Retinal pigment epithelial cell (primary cell): Measurements from ENCODE around the gene FN3K.

Source experiments
- DNase-seq: peaks from one replicate; pipeline ENCODE4 v3.0.0-alpha.2; 2010; ENCODE audit warnings: low read depth
- H3K4me3 ChIP-seq: 2 replicates; pipeline ENCODE4 v1.5.1; 2011; ENCODE audit warnings: mild to moderate bottlenecking, low read length, control low read depth, moderate library complexity
- CTCF ChIP-seq: conservative IDR thresholded peaks from 2 replicates; pipeline ENCODE4 v1.5.1; 2011; ENCODE audit warnings: low read depth, low read length, control low read depth, inconsistent platforms

Gene FN3K

GRCh38 chr17:82698065-82698973 lies 37.1 kb upstream of the FN3K start, which contains the start of gene RAB40B:
Gene RAB40B (minus strand): TSS chr17:82698698. CDS start chr17:82698596, 102 bp downstream.
- H3K4me3 ChIP-seq, result peak within 1 kb of the TSS; percentile 56
- no peak for TF ChIP-seq CTCF
- peak; percentile 94 for DNase-seq

- TF ChIP-seq CTCF, result no peak
- no peak for DNase-seq
- peak overlapping the region; percentile 55 for H3K4me3 ChIP-seq
Observed at GRCh38 chr17:82698974-82699442, 36.4 kb upstream of the FN3K start.

GRCh38 chr17:82699551-82699950 lies 35.9 kb upstream of the FN3K start:
- no peak for DNase-seq
- no peak overlapping the region for H3K4me3 ChIP-seq
- no peak for TF ChIP-seq CTCF

GRCh38 chr17:82702231-82702927 lies 33.0 kb upstream of the FN3K start:
- no peak for DNase-seq
- H3K4me3 ChIP-seq, result no peak overlapping the region
- TF ChIP-seq CTCF, result no peak

GRCh38 chr17:82703036-82703745 lies 32.2 kb upstream of the FN3K start:
- no peak overlapping the region for H3K4me3 ChIP-seq
- no peak for DNase-seq
- TF ChIP-seq CTCF, result no peak

GRCh38 chr17:82703935-82704865 lies 31.2 kb upstream of the FN3K start:
- no peak for TF ChIP-seq CTCF
- no peak overlapping the region for H3K4me3 ChIP-seq
- DNase-seq, result no peak
